HG03060 (cell line): ENCODE results near the gene HSD3B7.

Experiments
- ATAC-seq: cut with Tn5 transposase; IDR thresholded peaks from one replicate; pipeline ENCODE4 v1.9.1; 2021; ENCODE audit warnings: low read depth, moderate number of reproducible peaks; ENCODE audit not compliant: unreplicated experiment

Gene HSD3B7

DNA sequence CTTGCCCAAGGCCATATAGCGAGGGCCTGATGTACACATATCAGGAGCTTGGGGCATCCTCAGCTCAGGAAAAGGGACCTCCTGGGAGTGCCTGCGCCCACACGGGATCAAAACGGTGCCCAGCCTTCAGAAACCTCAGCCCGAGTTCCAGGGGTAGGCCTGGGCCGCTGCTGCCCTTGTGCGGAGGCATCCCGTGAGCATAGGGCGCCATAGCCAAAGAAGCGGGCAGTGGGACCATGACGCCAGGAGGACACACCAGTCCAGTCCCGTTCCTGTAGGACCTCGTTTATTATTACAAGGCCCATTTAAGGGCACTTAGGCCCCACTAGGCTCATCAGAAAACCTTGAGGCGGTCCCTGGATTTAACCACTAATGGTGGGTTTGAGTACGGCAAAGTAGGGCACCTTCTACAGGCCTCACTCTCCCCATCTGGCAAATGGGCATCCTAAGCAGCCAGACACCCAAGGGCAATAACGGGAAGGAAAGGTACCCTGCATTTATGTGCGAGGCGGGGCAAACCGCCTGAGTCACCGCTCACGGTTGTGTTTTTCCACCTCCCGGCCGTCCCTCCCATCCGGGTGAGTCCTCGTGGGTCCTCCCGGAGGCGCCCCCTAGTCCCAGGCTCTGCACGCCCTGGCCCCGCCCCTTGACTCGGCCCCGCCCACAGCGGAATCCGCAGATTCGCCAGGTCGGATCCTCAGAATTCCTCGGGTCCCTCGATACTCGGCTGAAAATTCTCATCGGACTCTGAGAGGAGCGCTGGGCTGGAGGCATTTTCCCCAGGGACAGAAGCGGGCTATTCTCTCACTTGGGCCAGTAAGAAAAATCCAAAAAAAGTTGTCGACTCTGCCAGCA, 28.2 kb upstream of the HSD3B7 start:
- no peak for ATAC-seq

DNA sequence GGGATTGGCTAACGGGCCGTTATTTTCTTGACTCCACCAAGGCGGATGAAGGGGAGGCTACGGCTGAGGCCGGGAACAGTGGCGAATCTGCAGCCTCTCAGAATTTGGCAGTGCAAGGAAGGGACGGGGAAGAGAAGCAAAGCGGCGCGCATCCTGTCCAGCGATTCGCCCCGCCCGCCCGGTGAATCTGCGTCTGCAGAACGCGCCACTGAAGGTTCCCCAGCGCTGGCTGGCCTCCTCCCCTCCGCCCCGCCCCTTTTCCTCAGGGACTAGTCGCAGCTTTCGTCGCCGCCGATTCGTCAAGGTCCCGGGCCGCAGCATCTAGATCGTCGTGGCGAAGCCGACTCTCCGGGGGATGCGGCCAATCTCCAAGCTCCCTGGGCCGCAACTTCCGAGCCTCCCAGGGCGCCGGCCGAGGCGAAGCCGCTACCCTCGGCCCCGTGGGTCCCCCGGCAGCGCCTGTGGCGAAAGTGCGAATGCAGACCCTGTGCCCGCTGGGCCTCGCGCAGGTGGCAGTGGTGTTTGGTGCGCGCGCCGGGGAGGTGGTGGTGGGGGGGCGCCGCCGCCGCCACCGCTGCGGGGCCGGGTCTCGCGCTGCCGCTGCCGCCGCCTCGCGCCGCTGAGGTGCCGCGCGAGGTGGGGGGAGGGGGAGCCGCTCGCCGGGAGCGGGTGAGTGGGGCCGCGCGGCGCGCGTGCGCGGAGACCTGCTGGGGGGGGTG, 27.4 kb upstream of the HSD3B7 start, which contains the start of gene SETD1A:
Gene SETD1A (plus strand): TSS at position 299 of the 719 bp plus-strand sequence. CDS start 978 bp downstream, outside the sequence.
- ATAC-seq = peak; percentile 47

- no peak for ATAC-seq
Measured at GRCh38 chr16:30958175-30959079, 26.6 kb upstream of the HSD3B7 start.

DNA sequence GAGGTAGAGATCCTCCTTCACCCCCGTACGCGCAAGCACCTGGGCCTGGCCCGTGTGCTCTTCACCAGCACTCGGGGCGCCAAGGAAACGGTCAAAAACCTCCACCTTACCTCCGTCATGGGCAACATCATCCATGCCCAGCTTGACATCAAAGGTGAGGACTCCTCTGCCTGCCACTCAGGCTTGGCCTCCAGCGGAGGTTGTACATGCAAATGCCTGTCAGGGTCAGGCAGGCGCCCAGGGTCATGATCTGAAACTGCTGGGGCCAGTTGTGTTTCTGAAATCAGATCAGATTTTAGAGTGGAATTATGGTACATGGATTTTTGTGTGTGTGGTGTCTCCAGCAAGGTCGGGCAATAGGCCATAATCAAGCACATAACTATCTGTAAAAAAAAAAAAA, 23.6 kb upstream of the HSD3B7 start:
- no peak for ATAC-seq

DNA sequence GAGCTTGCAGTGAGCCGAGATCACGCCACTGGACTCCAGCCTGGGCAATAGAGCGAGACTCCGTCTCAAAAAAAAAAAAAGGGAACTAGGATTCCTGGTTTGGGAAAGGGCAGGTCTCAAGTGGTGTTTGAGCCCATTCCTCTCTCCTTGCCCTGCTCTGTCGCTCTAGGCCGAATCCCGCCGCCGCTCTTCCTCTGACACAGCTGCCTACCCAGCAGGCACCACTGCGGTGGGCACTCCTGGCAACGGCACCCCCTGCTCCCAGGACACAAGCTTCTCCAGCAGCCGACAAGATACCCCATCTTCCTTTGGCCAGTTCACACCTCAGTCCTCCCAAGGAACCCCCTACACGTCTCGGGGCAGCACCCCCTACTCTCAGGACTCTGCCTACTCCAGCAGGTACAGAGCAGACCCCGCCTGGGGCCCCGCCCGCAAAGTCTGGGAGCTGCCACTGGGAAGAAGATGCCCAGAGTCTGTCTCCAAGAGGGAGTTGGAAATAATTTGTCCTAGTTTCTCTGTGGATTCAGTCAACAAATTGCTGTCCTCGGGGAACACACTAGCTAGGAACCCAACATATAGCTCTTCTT, 21.0 kb upstream of the HSD3B7 start:
- no peak for ATAC-seq

DNA sequence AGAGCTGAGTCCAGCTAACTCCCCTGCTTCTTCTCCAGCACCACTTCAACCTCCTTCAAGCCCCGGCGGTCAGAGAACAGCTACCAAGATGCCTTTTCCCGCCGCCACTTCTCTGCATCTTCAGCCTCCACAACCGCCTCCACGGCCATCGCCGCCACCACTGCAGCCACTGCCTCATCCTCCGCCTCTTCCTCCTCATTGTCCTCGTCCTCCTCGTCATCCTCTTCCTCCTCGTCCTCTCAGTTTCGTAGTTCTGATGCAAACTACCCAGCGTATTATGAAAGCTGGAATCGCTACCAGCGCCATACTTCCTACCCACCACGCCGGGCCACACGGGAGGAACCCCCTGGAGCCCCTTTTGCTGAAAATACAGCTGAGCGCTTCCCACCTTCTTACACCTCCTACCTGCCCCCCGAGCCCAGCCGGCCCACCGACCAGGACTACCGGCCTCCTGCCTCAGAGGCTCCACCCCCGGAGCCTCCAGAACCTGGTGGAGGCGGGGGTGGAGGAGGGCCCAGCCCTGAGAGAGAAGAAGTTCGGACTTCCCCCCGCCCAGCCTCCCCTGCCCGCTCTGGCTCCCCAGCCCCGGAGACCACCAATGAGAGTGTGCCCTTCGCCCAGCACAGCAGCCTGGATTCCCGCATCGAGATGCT, 20.3 kb upstream of the HSD3B7 start:
- ATAC-seq = no peak

DNA sequence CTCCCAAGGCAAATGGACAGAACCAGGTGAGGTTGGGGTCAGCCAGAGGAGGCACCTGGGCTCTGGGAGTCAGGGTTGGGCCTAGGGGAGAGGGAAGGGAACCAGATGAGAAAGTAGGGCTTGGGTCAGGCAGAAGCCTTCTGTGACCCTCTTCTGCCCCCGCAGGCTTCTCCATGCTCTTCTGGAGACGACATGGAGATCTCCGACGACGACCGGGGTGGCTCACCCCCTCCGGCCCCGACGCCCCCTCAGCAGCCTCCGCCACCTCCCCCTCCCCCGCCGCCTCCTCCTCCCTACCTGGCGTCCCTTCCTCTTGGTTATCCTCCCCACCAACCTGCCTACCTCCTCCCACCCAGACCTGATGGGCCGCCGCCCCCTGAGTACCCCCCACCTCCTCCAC, 19.6 kb upstream of the HSD3B7 start:
- no peak for ATAC-seq

DNA sequence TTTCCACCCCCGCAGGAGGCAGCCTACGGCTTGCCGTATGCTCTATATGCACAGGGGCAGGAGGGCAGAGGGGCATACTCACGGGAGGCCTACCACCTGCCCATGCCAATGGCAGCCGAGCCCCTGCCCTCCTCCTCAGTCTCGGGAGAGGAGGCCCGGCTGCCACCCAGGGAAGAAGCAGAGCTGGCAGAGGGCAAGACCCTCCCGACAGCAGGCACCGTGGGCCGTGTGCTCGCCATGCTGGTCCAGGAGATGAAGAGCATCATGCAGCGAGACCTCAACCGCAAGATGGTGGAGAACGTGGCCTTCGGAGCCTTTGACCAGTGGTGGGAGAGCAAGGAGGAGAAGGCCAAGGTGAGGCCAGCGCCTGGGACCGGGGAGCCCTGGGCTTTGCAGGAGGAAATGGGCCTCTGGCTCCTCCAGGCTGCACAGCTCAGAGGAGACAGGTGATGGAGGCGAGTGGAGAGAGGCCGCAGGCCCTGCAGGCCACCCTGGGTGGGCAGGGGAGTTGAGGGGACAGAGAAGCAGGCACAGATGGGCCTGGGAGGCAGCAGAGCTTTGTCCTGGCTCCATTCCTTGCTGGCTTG, 18.9 kb upstream of the HSD3B7 start:
- no peak for ATAC-seq

GRCh38 chr16:30967795-30968194, 17.2 kb upstream of the HSD3B7 start:
- no peak for ATAC-seq

DNA sequence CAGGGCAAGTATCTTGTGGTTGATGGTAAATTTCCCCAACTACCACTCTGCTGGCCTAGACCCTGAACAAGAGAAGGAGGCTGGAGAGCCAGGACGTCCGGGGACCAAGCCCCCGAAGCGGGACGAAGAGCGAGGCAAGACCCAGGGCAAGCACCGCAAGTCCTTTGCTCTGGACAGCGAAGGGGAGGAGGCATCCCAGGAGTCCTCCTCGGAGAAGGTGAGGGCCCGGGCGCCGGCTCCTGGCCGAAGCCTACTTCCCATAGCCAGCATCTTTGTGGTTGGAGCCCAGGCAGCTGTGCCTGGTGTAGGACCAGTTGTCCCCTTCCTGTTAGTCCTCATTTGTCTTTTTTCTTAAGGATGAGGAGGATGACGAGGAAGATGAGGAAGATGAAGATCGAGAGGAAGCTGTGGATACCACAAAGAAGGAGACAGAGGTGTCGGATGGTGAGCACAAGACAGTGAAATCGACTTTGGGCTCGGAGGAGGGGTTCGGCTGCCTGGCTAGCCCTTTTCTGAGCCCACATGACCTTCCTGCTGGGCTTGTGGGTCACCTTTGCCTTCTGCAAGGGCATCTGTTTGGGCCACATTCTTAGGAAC, 15.7 kb upstream of the HSD3B7 start:
- no peak for ATAC-seq

DNA sequence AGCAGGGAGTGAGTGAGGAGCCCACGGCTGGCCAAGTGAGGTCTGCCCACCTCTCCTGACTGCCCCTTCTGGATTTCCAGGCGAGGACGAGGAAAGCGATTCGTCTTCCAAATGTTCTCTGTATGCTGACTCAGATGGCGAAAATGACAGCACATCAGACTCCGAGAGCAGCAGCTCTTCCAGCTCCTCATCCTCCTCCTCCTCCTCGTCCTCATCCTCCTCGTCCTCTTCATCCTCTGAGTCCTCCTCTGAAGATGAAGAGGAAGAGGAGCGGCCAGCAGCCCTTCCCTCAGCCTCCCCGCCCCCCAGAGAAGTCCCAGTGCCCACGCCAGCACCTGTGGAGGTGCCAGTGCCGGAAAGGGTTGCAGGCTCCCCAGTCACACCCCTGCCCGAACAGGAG, 13.7 kb upstream of the HSD3B7 start:
- ATAC-seq = no peak

DNA sequence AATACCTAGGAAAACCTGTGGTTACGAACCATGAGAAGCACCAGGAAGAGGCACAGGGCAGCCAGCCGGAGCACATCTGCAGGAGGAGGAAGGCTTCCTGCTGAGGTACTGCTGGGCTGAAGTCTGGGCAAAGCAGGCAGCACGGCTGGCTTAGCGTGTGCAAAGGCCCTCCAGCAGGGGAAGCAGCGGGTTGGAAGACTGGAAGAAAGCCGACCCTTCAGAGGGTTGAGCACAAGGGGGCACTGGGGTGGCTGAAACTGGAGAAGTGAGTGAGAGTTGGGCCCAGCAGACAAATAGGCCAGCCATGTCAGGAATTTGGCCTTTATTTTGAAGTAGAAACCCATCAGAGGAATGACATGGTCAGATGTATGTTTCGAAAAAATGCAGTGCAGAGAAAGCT, 12.1 kb upstream of the HSD3B7 start:
- no peak for ATAC-seq

DNA sequence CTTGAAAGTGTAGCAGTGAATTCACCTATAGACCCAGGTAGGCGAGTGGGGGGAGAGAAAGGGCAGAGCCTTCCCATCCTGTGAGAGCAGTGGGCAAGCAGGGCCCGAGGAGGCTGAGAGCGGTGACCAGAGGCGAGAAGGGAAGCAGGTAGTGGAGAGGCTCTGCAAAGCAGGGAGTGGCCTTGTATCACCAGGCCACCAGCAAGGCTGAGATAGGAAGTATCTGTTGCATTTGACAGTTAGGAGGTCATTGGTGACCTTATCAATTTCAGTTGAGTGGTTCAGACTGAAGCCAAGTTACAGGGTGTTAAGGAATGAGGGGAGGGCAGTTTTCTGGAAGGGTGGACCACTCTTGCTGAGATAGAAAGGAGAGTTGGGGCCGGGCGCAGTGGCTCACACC, 10.7 kb upstream of the HSD3B7 start:
- no peak for ATAC-seq

DNA sequence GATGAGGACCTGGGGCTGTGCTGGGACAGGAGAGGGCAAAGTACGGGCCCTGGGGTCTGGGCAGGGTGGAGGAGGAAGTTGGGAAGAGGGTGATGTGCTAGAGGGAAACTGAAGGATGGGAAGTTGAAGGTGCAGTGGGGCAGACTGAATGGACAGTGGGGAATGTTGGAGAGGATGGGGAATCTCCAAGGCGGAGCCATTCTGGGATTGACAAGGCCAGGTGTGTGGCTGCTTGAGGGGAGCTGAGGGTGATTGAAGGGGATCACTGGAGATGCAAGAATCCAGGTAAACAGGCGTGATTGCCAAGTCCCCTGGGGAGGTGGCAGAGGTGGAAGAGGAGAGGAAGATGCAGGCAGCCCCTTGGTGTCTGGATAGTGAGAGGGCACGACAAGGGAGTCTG, 8.5 kb upstream of the HSD3B7 start:
- no peak for ATAC-seq

DNA sequence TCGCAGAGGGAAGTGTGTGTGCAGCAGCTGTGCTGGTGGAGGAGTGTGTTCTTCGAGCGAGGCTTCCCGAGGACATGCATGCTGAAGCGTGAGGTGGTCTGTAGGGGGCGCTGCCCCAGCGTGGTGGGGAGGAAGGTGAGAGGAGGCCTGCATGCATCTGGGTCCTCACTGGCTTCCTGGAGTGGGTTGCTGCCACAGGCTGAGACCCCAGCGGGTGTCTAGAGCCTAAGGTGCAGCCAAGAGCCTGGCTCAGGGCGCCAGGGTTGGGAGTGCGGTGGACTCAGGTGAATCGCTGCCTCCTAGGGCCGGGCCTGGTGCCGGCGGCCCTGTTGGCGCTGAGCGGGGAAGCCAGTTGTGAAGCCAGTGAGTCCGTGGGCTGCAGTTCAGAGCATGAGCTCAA, 7.5 kb upstream of the HSD3B7 start:
- no peak for ATAC-seq

DNA sequence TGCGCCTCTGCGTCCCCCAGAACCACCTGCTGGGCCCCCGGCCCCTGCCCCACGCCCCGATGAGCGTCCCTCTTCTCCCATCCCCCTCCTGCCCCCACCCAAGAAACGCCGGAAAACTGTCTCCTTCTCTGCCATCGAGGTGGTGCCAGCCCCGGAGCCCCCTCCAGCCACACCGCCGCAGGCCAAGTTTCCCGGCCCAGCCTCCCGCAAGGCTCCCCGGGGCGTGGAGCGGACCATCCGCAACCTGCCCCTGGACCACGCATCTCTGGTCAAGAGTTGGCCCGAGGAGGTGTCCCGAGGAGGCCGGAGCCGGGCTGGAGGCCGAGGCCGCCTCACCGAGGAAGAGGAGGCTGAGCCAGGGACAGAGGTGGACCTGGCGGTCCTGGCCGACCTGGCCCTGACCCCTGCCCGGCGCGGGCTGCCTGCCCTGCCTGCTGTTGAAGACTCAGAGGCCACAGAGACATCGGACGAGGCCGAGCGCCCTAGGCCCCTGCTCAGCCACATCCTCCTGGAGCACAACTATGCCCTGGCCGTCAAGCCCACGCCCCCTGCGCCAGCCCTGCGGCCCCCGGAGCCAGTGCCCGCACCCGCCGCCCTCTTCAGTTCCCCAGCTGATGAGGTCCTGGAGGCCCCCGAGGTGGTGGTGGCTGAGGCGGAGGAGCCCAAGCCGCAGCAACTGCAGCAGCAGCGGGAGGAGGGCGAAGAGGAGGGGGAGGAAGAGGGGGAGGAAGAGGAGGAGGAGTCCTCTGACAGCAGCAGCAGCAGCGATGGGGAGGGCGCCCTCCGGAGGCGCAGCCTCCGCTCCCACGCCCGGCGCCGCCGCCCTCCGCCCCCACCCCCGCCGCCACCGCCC, 5.6 kb upstream of the HSD3B7 start:
- no peak for ATAC-seq

DNA sequence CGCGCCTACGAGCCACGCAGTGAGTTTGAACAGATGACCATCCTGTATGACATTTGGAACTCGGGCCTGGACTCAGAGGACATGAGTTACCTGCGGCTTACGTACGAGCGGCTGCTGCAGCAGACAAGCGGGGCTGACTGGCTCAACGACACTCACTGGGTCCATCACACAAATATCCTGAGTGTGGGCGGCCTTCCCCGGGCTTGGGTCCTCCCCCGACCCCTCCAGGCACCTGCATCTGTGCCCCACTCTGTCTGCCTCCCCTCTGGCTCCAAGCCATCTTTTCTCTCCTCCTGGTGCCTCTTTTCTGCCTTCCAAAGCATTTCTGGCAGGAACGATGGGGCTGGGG, 5.0 kb upstream of the HSD3B7 start:
- no peak for ATAC-seq

DNA sequence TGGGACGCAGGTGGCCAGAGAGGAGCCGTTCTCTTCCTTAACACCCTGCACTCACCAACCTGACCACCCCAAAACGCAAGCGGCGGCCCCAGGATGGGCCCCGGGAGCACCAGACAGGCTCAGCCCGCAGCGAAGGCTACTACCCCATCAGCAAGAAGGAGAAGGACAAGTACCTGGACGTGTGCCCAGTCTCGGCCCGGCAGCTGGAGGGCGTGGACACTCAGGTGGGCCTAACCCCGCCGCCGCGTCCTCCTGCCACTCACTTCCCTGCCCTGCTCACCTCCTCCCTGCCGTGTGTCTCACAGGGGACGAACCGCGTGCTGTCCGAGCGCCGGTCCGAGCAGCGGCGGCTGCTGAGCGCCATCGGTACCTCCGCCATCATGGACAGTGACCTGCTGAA, 4.6 kb upstream of the HSD3B7 start:
- ATAC-seq = no peak
